Cerebellar nuclear complex (tissue), 1 donor: Measurements from ENCODE around the gene EGLN2.
"Not testable (repeated sequence)": the region's sequence is repeated elsewhere in the genome, so short reads cannot be mapped to it uniquely, and the experiment has no call there.

Experiments
- DNase-seq, 2 experiments: peaks; one replicate each; lab custom pipeline; 2025; lab: John Stamatoyannopoulos, UW

Gene EGLN2

GRCh38 chr19:40798683-40799557 lies at the start of gene EGLN2:
Gene EGLN2 (plus strand): TSS chr19:40799191. CDS start chr19:40800573, 1,382 bp downstream.
- peak; percentile 99 for DNase-seq

DNA sequence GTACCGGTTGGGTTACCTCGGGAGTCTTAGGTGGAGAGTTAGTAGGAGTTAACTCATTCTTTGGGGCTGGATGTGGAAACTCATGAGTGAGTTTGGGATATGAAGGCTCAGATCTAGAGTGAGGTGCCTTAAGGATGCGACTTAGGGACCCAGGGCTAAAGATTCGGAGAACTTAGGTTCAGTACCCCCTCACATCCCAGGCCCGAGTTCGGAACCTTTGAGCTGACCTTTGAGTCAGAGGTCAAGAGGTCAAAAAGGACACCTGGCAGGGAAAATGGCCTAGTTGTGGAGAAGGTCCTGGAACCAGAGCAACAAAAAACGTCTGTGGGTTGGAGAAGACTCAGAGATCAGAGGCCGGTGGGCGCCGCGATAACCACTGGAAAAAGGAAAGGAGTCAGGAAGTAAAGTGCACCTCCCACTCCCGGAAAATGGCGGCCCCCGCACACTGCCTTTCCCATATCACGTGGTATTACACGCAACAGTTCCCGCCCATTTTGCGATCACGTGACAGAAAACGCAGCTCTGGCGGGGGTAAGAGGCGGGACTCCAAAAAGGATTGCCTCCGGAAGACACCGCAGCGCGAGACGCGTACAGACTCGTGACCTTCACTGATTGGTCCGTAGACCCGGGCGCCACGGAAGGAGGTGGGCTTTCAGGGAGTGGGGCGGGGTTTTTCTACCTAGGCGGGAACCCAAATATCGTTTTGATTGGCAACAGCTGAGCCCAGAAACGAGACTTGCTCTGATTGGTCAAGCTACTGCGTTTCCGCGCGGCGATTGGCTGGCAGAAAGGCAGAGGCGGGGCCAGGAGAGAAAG lies 48.7 kb upstream of the EGLN2 start, which contains the start of gene ACTMAP:
Gene ACTMAP (minus strand): TSS at position 420 of the 816 bp plus-strand sequence. CDS start 674 bp downstream, outside the sequence.
- DNase-seq = peak; percentile 99 to 100

DNA sequence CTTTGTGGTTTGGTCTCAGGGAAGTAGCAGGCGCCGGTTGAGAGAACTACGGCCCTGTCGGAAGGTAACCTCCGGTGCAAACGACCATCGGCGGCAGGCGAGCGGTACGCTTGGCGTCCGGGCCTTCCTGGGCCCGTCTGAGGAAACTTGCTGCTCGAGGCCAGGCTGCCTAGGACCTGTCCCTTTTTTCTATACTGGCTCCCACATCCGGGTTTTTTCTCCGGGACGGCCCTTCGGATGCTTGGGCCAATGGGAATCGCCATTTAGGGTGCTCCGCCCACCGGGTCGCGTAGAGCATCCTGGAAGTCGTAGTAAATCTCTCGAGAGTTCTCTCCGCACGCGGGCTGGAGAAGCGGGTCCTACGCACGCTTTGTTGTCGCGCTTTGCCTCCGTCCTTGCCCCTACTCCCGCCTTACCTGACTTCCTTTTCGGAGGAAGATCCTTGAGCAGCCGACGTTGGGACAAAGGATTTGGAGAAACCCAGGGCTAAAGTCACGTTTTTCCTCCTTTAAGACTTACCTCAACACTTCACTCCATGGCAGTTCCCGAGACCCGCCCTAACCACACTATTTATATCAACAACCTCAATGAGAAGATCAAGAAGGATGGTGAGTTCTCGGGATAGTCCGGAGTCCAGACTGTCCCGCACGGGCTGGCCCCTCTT lies 48.0 kb upstream of the EGLN2 start, which contains the start of gene SNRPA:
Gene SNRPA (plus strand): TSS at position 330 of the 664 bp plus-strand sequence. CDS start 206 bp downstream, at position 536.
- DNase-seq = peak; percentile 74 to 96

GRCh38 chr19:40752257-40752781 lies 46.7 kb upstream of the EGLN2 start:
- DNase-seq = no peak

- no peak for DNase-seq
These were observed 44.3 kb upstream of the EGLN2 start for GRCh38 chr19:40754611-40755247.

- no peak for DNase-seq
These were observed 43.8 kb upstream of the EGLN2 start for GRCh38 chr19:40755248-40755624.

DNA sequence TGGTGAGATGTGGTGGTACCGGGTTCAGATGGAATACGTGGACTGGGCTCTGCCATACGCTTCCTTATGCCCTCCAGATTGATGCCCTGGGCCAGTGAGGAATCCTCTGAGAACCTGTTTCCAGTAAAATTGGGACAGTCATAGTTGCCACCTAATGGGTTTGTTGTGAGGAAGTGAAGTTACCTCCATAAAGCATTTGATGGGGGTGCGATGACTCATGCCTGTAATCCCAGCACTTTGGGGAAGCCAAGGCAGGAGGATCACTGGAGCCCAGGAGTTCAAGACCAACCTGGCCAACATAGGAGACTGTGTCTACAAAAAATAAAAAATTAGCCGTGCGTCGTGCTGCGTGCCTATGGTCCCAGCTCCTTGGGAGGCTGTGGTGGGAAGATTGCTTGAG lies 43.2 kb upstream of the EGLN2 start:
- no peak for DNase-seq

DNA sequence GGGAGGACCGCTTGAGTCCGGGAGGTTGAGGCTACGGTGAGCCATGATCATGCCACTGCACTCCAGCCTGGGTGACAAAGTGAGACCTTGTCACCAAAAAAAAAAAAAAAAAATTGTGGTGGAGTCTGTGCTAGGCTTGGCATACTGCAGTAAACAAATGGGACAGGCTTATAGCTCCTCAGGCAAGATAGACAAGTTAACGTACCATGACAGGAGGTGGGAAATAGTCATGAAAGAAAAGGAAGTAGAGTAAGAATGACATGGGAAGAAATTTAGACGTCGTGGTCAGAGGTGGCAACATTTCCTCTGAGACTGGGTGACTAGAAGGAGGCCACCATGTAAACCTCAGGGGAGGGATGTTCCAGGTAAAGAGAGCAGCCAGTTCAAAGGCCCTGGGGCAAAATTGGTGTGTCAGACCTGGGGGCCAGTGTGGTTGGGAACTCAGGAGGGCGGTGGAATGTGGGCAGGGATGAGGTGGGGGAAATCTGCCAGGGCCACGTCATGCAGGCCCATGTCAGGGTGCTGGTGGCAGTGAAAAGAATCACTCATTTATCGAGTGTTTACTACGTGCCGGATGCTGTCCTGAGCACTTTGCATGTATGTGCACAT lies 42.4 kb upstream of the EGLN2 start:
- DNase-seq = no peak

- DNase-seq = no peak
These were observed 40.5 kb upstream of the EGLN2 start for GRCh38 chr19:40758491-40758890.

DNA sequence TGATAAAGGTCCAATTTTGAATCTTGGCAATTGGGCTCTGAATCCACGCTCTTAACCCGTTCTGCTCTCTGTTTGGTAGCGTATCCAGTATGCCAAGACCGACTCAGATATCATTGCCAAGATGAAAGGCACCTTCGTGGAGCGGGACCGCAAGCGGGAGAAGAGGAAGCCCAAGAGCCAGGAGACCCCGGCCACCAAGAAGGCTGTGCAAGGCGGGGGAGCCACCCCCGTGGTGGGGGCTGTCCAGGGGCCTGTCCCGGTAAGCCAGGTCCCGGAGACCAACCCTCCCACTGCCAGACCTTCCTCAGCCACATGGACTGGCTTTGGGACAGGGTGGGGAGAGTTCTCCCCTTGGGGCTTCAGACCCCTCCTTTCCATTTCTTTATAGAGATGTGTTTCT lies 39.6 kb upstream of the EGLN2 start:
- no peak for DNase-seq

DNA sequence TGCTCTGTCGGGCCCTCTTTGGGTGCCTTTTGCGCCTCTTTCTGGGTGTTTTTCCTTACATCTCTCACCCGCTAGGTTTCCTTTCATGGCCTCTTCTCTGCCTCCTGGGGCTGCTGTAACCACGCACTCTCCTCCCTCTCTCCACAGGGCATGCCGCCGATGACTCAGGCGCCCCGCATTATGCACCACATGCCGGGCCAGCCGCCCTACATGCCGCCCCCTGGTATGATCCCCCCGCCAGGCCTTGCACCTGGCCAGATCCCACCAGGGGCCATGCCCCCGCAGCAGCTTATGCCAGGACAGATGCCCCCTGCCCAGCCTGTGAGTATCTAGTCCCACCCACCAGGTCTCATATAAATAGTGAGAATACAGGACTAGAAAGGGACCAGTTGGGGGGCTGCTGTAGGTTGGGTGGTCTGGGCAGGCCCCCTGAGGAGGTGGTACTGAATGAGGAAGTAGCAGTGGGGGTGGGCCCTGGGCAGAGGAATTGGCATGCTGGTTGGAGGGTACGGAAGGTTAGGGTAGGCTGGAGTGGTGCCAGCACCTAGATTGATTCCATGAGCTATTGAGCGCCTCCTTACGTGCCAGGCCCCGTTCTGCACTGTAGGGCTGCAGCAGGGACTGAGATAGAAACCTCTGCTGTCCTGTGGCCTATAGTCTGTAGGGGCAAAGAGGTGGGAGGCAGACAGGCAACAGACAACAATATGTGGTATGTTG lies 36.1 kb upstream of the EGLN2 start:
- DNase-seq = no peak

DNA sequence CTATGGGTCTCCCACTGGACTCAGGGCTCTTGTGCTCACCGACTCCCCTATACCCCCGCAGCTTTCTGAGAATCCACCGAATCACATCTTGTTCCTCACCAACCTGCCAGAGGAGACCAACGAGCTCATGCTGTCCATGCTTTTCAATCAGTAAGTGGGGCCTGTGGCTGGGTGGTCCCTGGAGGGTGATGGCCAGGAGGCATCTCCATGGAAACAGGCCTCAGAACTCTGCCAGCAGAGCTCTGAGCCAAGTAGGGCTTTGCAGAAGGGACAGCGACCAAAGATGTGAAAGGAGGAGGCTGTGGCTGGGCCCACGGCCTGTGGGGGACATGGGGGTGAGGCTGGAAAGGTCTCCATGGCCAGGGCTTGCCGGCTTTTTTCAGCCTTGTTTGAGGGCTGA lies 35.5 kb upstream of the EGLN2 start:
- DNase-seq = no peak

DNA sequence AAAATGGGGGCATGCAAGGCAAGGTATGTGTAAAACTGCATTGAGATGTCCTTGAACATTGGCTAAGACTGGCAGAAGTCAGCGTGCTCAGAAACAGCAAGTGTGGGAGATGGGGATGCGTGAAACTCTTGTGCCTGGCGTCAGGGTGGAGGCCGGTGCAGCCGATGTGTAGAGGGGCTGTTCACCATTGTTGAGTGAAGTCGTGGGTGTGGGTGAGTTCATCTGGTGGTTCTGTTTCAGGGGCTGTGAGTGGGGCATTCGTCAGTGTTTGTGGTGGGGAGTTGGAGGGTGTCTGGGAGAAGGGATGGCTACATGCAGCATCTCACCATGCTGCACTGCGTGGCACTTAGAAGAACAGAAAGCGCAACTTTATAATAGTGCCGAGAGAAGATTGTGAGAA lies 35.0 kb upstream of the EGLN2 start:
- no peak for DNase-seq

DNA sequence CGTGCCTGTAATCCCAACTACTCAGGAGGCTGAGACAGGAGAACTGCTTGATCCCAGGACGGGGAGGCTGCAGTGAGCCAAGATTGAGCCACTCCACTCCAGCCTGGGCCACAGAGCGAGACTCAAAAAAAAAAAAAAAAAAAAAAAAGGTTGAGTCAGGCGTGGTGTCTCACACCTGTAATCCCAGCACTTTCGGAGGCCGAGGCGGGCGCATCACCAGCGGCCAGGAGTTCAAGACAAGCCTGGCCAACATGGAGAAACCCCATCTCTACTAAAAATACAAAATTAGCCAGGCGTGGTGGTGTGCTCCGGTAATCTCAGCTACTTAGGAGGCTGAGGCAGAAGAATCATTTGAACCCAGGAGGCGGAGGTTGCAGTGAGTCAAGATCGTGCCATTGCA lies 32.6 kb upstream of the EGLN2 start:
- DNase-seq = not testable (repeated sequence)

GRCh38 chr19:40768869-40769268 lies 30.1 kb upstream of the EGLN2 start:
- no peak for DNase-seq

DNA sequence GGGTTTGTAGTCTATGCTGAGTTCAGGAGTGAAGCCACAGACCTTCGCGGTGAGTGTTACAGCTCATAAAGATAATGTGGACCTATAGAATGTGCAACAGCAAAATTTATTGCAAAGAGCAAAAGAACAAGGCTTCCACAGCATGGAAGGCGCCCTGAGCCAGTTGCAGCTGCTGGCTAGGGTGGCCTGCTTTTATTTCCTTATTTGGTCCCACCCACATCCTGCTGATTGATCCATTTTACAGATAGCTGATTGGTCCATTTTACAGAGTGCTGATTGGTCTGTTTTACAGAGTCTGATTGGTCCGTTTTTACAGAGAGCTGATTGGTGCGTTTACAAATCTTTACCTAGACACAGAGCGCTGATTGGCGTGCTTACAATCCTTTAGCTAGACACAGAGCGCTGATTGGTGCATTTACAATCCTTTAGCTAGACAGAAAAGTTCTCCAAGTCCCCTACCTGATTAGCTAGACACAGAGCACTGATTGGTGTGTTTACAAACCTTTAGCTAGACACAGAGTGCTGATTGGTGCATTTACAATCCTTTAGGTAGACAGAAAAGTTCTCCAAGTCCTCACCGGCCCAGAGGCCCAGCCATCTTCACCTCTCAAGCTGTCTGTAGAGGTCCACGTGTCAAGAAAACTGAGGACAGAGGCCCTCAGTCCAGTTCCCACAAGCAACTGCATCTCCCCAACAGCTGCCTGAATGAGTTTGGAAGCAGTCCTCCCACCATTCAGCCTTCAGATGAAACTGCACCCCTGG lies 27.7 kb upstream of the EGLN2 start:
- DNase-seq = not testable (repeated sequence)

DNA sequence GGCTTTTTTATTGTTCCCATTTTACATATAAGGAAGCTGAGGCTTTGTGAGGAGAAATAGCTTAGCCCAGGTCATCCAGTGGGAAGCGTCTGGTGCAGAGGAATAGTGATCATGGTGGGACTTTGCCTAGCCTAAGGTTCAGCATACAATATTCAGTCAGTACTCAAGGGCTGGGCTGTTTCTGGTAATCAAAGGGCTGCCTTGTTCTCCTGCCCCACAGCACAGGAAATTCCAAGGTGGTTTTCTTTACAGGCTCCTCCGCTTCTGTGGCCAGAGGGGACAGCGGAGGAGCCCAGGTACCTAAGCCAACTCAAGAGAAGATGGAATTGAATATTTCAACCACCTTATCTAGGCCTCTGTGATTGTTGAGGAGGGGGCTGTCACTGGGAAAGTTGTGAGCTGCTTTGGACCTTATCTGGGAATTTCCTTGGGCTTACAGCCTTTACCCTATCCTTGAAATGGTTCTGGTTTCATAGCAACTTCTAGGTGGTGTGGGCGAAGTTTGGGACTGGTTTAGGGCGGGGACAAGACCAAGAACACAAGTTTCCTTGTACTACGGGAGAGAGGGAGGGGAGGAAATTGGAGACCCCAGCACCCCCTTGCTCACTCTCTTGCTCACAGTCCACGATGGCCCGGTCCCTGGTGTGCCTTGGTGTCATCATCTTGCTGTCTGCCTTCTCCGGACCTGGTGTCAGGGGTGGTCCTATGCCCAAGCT lies 23.9 kb upstream of the EGLN2 start, which contains the start of gene MIA:
Gene MIA (plus strand): TSS at position 606 of the 716 bp plus-strand sequence. CDS start 22 bp downstream, at position 628.
- no peak for DNase-seq

- DNase-seq = no peak
These were observed 23.4 kb upstream of the EGLN2 start for GRCh38 chr19:40775632-40776022.

- no peak for DNase-seq
These were observed 22.6 kb upstream of the EGLN2 start for GRCh38 chr19:40776364-40776763.
